HG03135 (cell line): ENCODE results near the gene ADAMTS2.

Experiments
- ATAC-seq: cut with Tn5 transposase; IDR thresholded peaks from one replicate; pipeline ENCODE4 v1.9.1; 2021; ENCODE audit warnings: mild to moderate bottlenecking, moderate library complexity; ENCODE audit not compliant: unreplicated experiment

ADAMTS2 gene

DNA sequence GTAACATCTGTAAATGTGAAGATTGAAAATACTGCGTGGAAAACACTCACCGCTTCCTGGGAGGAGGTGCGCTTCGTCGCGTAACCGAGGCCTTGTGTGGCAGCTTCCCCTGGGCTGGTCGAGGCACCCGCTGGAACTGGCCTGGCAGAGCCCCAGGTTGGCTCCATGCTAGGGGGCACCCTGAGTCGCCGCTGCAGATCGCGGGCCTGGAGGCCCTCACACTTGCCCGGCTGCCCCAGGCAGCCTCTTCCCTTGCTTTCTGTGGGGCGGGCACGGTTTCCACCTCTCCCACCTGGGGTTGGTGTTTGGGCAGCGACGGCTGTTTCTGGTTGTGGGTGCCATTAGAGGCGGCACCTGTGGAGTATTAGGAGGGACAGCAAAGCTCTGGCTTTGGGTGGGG, 284.2 kb downstream of the ADAMTS2 start:
- no peak for ATAC-seq
